ENCODE measurements around the gene TSPAN14. TPM values are rescaled to one million over a fixed set of nuclear protein-coding genes. Genes with fewer than 3 reads are reported as not detected.

TSPAN14 gene
- total RNA-seq, 1 donor: 23.9 TPM

DNA sequence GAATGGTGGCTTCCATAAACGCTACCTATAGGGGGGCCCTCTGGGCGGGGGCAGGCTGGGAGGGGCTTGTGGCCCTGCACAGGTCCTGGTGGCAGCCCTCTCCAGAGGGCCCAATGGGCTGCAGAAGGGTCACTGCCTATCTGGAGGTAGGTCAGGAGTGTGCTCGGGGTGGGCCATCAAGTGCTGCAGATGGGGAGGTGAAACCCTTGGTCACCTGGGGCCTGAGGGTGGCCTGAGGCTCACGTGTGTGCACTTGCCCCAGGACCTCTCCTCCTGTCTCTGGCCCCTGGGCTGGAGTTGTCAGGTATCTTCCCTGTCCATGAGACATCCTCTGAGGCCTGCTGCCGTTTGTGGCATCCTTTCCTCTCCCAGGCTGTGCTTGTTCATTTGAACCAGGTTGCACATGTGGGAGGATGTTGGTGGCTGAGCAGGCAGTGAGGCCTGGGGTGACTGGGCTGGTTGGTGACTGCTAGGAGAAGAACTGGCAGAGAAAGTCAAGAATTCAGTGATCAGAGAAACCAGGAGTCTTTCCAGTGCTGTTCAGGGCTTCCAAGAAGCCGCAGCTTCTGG is 62.5 kb downstream of the TSPAN14 start:
- H3K4me1 ChIP-seq (ENCODE audit: insufficient read depth, low read length): no peaks in the 10 kb centered on the region
- no peak overlapping the region for H2AFZ ChIP-seq (ENCODE audit: low read length)
- no peak overlapping the region for H3K4me2 ChIP-seq (ENCODE audit: insufficient read depth, low read length)
- H3K9me3 ChIP-seq (ENCODE audit: low read depth, low read length): no peaks in the 10 kb centered on the region
- H3K79me2 ChIP-seq (ENCODE audit: insufficient read depth, low read length): no peaks in the 10 kb centered on the region
- H3K27ac ChIP-seq (ENCODE audit: low read depth, low read length): no peak overlapping the region
- no peak overlapping the region for H3K4me3 ChIP-seq (ENCODE audit: insufficient read depth, low read length)
- no peaks in the 10 kb centered on the region for H4K20me1 ChIP-seq (ENCODE audit: insufficient read depth, low read length)
- H3K36me3 ChIP-seq (ENCODE audit: insufficient read depth, low read length): peaks cover 24% of the 10 kb centered on the region
- no peaks in the 10 kb centered on the region for H3K27me3 ChIP-seq (ENCODE audit: insufficient read depth, low read length)
- TF ChIP-seq, protein P1, sequence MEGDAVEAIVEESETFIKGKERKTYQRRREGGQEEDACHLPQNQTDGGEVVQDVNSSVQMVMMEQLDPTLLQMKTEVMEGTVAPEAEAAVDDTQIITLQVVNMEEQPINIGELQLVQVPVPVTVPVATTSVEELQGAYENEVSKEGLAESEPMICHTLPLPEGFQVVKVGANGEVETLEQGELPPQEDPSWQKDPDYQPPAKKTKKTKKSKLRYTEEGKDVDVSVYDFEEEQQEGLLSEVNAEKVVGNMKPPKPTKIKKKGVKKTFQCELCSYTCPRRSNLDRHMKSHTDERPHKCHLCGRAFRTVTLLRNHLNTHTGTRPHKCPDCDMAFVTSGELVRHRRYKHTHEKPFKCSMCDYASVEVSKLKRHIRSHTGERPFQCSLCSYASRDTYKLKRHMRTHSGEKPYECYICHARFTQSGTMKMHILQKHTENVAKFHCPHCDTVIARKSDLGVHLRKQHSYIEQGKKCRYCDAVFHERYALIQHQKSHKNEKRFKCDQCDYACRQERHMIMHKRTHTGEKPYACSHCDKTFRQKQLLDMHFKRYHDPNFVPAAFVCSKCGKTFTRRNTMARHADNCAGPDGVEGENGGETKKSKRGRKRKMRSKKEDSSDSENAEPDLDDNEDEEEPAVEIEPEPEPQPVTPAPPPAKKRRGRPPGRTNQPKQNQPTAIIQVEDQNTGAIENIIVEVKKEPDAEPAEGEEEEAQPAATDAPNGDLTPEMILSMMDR (IDR thresholded peaks at IDR 0.05; ENCODE audit: extremely low read depth, low read depth, low read length): no peak
- peak; percentile 86 for DNase-seq (ENCODE audit: insufficient read length, low spot score, missing footprints)

DNA sequence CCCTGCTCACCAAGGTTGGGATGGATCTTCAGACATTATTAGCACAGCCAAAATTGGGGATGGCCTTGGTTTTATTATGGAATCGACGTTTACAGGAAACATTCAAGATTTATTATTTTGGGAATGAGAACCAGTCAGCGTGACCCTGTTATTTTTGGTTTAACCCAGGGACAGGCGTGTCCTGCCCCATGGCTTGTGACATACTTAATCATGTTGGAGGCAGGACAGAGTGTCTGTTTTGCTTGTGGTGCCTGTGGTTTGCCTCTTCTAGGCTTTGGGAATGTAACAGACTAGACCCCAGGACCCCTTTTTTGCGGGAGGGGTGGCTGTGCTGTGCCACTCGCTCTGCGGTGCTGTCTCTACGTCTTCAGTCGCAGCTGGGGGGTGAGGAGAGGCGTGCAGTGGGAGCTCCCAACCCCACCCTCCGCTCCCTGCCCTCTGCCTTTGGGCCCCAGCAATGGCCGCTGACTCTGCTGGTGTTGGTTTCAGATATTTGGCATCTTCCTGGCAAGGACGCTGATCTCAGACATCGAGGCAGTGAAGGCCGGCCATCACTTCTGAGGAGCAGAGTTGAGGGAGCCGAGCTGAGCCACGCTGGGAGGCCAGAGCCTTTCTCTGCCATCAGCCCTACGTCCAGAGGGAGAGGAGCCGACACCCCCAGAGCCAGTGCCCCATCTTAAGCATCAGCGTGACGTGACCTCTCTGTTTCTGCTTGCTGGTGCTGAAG is 63.5 kb downstream of the TSPAN14 start:
- no peaks in the 10 kb centered on the region for H3K9me3 ChIP-seq (ENCODE audit: low read depth, low read length)
- no peak overlapping the region for H2AFZ ChIP-seq (ENCODE audit: low read length)
- H3K27ac ChIP-seq (ENCODE audit: low read depth, low read length): no peak overlapping the region
- no peak overlapping the region for H3K4me3 ChIP-seq (ENCODE audit: insufficient read depth, low read length)
- H3K4me1 ChIP-seq (ENCODE audit: insufficient read depth, low read length): no peaks in the 10 kb centered on the region
- peaks cover 18% of the 10 kb centered on the region for H3K36me3 ChIP-seq (ENCODE audit: insufficient read depth, low read length)
- TF ChIP-seq, protein P1 (IDR thresholded peaks at IDR 0.05; ENCODE audit: extremely low read depth, low read depth, low read length): no peak
- DNase-seq (ENCODE audit: insufficient read length, low spot score, missing footprints): peak; percentile 69
- H3K4me2 ChIP-seq (ENCODE audit: insufficient read depth, low read length): no peak overlapping the region
- no peaks in the 10 kb centered on the region for H4K20me1 ChIP-seq (ENCODE audit: insufficient read depth, low read length)
- H3K79me2 ChIP-seq (ENCODE audit: insufficient read depth, low read length): no peaks in the 10 kb centered on the region
- H3K27me3 ChIP-seq (ENCODE audit: insufficient read depth, low read length): no peaks in the 10 kb centered on the region

DNA sequence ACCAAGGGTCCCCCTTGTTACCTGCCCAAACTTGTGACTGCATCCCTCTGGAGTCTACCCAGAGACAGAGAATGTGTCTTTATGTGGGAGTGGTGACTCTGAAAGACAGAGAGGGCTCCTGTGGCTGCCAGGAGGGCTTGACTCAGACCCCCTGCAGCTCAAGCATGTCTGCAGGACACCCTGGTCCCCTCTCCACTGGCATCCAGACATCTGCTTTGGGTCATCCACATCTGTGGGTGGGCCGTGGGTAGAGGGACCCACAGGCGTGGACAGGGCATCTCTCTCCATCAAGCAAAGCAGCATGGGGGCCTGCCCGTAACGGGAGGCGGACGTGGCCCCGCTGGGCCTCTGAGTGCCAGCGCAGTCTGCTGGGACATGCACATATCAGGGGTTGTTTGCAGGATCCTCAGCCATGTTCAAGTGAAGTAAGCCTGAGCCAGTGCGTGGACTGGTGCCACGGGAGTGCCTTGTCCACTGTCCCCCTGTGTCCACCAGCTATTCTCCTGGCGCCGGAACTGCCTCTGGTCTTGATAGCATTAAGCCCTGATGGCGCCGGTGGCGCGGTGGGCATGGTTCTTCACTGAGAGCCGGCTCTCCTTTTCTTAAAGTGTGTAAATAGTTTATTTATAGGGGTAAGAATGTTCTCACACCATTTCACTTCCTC is 64.2 kb downstream of the TSPAN14 start:
- no peaks in the 10 kb centered on the region for H3K4me1 ChIP-seq (ENCODE audit: insufficient read depth, low read length)
- peaks cover 18% of the 10 kb centered on the region for H3K36me3 ChIP-seq (ENCODE audit: insufficient read depth, low read length)
- no peak overlapping the region for H3K27ac ChIP-seq (ENCODE audit: low read depth, low read length)
- no peaks in the 10 kb centered on the region for H3K27me3 ChIP-seq (ENCODE audit: insufficient read depth, low read length)
- H3K79me2 ChIP-seq (ENCODE audit: insufficient read depth, low read length): no peaks in the 10 kb centered on the region
- TF ChIP-seq, protein P1 (IDR thresholded peaks at IDR 0.05; ENCODE audit: extremely low read depth, low read depth, low read length): no peak
- H3K9me3 ChIP-seq (ENCODE audit: low read depth, low read length): no peaks in the 10 kb centered on the region
- no peak overlapping the region for H3K4me2 ChIP-seq (ENCODE audit: insufficient read depth, low read length)
- H3K4me3 ChIP-seq (ENCODE audit: insufficient read depth, low read length): no peak overlapping the region
- H4K20me1 ChIP-seq (ENCODE audit: insufficient read depth, low read length): no peaks in the 10 kb centered on the region
- DNase-seq (ENCODE audit: insufficient read length, low spot score, missing footprints): peak; percentile 52
- no peak overlapping the region for H2AFZ ChIP-seq (ENCODE audit: low read length)

DNA sequence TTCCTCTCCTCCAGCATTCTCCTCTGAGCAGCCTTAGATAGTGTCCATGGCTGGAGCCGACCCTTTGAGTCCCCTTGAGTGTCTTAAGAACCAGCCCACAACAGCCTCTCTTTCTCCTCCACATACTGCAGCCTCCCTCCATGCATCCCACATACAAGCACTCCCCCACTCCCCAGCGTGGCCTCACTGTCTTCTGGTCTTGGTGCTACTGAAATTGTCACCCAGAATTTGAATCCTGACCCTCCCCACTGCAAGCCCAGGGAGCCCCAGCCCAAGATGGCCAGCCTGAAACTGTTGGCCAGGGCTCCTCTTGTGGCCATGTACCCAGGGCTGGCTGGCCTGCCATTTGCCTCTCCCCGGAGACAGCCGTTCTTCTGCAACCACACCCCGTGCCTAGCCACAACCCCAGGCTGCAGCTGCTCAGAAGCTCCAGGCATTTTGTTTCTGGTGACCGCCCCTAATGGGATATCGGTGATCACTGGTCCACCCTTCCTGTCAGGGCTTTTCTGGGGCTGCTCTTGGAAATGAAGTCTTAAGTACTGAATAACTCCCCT is 64.8 kb downstream of the TSPAN14 start:
- Histone ChIP-seq H3K79me2 (ENCODE audit: insufficient read depth, low read length) (no peaks in the 10 kb centered on the region), H3K9me3 (ENCODE audit: low read depth, low read length) (no peaks in the 10 kb centered on the region), H3K27ac (ENCODE audit: low read depth, low read length) (no peak overlapping the region), H3K4me1 (ENCODE audit: insufficient read depth, low read length) (no peaks in the 10 kb centered on the region), H3K4me3 (ENCODE audit: insufficient read depth, low read length) (no peak overlapping the region), H3K36me3 (ENCODE audit: insufficient read depth, low read length) (peaks cover 18% of the 10 kb centered on the region), H2AFZ (ENCODE audit: low read length) (no peak overlapping the region), H3K4me2 (ENCODE audit: insufficient read depth, low read length) (no peak overlapping the region), H3K27me3 (ENCODE audit: insufficient read depth, low read length) (no peaks in the 10 kb centered on the region), H4K20me1 (ENCODE audit: insufficient read depth, low read length) (no peaks in the 10 kb centered on the region)
- DNase-seq (ENCODE audit: insufficient read length, low spot score, missing footprints): peak; percentile 66
- TF ChIP-seq, protein P1 (IDR thresholded peaks at IDR 0.05; ENCODE audit: extremely low read depth, low read depth, low read length): no peak

All from osteoblast (primary cell).